HG03159 (cell line): ENCODE measurements around the gene TFIP11.

Experiments used
- ATAC-seq: cut with Tn5 transposase; IDR thresholded peaks from one replicate; pipeline ENCODE4 v1.9.1; 2021; ENCODE audit warnings: mild to moderate bottlenecking, moderate library complexity; ENCODE audit not compliant: unreplicated experiment

The TFIP11 gene

DNA sequence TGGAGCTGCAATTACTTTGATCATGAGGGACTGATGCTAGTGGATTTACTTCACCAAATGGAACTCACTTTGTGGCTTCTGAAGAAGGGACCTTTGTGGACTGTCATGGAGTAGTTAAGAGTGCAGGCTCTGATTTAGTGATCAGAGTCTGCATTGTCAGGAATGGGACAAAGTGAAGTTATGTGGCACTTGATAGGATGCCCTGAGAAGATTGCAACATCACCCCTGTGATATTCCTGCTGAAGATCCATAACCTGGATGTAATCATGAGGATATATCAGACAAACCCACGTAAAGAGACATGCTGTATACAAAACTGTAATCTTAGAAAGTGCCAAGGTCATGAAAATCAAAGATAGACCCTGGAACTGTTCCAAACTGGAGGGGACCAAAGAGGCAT, 1.6 kb upstream of the TFIP11 start:
- ATAC-seq: no peak

DNA sequence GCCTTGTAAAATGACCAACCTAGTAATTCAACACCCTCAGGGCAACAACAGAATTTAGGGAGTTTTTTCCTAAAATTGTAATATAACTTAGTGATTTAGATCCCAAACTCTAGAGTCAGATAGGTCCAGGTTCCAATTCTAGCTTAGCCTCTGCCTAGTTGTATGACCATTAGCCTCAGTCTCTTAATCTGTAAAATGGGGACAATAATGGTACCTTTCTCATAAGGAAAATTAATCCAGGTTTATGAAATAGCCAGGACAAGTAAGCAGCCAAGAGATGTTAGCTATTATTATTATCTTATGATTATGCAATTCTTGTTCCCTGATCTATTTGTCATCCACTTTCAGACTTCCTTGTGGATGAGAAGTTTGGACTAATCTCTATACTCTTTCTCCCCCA, 4.1 kb downstream of the TFIP11 start:
- no peak for ATAC-seq

GRCh38 chr22:26503758-26504157, 8.5 kb downstream of the TFIP11 start:
- ATAC-seq: no peak

GRCh38 chr22:26502688-26503561, 9.3 kb downstream of the TFIP11 start:
- no peak for ATAC-seq

DNA sequence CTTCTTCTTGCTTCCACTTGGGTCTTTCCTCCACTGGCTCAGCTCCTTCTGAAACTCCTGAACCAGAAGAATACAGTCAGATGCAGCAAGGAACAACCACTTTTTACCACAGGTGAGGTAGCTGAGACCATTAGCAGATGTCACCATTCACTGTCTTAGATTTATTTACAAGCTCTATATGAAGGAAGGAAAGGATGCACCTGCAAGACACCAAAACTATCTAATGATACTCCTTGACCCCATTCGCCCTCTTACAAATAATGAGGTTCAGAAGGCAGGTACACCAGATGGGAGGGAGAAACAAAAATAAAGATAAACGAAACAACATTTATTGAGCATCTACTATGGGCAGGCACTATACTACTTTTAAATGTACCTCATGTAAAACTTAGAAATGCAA, 10.3 kb downstream of the TFIP11 start:
- no peak for ATAC-seq

- no peak for ATAC-seq
These were observed 13.0 kb downstream of the TFIP11 start for GRCh38 chr22:26499188-26499703.

DNA sequence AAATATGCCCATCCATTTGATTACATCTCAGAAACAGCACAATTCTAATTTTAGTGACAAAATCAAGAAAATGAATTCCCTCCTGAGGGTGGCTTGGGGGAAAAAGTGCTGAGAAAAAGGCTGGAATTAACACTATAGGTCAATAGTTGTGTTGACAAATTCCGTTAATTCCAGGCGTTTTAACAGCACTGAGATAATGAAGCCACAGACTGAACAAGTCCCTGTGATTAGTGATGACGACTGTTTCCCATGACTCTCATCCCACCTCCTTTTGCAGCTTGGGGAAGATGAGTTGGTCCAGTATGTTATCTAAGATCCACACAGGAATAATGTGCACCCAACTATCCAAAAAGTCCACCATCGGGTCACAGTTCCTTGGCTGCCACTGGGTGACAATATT, 15.8 kb downstream of the TFIP11 start:
- no peak for ATAC-seq

- no peak for ATAC-seq
These were observed 17.8 kb downstream of the TFIP11 start for GRCh38 chr22:26494506-26494905.

DNA sequence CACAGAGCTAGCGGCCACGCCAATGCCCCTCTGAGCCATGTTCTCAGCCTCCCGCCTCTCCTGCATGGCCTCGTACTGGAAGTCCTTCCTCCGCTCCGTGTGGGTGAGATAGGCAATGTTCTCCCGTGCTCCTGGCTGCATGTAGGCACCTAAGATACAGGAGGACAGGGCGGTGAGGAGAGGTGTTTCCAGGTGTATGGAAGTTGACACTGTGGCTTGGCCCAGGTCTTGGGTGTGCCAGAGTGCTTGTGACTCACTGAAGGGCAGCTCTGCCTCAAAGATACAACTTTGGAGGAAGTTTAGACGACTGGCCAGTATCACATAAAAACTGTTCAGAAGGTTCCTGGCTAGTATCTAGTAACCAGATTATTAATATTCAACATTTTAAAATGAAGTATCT, 20.1 kb downstream of the TFIP11 start:
- no peak for ATAC-seq

DNA sequence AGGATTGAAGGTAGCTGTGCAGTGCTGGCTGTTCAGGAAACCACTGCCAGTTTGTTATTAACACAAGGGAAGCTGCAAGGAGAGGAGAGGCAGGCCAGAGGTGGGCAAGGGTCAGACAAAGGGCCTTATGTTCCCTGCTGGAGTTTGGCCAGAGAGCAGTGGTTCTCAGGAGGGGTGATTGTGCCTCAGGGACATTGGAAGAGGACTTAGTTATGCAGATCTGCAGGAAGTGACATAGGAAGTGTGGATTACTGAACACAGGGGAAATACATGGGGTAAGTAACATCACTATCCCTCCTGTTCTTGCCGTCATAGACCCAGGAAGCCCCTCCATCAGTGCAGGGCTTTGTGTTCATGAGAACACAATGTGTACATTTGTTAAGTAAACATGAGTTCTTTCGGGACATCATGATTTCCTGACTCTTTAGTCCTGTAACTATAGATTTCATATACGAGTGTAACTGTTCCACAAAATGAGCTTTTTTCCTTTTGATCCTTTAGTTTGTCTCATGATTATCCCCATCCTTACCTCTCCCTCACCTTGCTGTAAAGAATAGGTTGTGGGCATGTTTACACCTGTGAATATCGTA, 22.7 kb downstream of the TFIP11 start:
- ATAC-seq: no peak

DNA sequence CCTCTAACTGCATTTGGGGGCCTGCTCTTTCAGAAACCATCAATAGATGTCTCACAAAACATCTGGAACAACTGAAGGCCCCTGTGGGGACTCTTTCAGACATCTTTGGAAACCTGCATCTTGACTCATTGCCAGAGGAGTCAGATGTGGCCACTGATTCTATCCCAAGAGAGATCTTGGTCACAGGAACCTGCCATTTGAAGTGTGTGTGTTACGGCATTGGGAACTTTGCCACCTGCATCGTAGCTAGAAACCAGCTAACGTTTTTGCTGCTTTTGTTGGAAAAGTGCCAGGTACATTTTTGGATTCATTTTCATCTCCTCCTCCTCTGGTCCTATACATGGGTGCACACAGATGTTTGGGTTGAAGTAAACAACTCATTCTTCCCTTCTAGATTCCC, 24.3 kb downstream of the TFIP11 start:
- ATAC-seq: no peak

- ATAC-seq: no peak
These were observed 25.9 kb downstream of the TFIP11 start for GRCh38 chr22:26486394-26486793.

GRCh38 chr22:26485806-26486390, 26.4 kb downstream of the TFIP11 start:
- no peak for ATAC-seq

- no peak for ATAC-seq
These were observed 27.3 kb downstream of the TFIP11 start for GRCh38 chr22:26485013-26485412.

DNA sequence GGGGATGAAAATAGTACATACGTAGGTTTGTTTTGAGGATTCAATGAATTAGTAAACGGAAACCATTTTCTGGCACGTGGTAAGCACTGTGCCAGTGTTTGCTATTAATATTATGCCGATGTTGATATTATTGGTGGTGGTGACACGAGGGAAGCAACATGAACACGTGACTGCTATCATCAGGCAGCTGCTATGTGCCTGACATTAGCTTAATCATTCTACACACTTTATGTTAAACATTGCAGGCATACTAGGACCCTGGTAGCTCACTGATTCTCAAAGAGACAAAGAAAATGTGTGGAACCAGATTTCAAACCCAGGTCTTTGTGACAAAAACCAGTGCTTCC, 27.9 kb downstream of the TFIP11 start:
- ATAC-seq: no peak

- ATAC-seq: peak; percentile 59
These were observed 28.6 kb downstream of the TFIP11 start, which contains the start of the genes HPS4 and SRRD for GRCh38 chr22:26483439-26484359. Gene HPS4, minus strand, starts transcription at chr22:26483783. Its CDS starts 2,021 bp downstream, at chr22:26481762. Gene SRRD, plus strand, starts transcription at chr22:26483877. Its CDS starts 14 bp downstream, at chr22:26483891.

DNA sequence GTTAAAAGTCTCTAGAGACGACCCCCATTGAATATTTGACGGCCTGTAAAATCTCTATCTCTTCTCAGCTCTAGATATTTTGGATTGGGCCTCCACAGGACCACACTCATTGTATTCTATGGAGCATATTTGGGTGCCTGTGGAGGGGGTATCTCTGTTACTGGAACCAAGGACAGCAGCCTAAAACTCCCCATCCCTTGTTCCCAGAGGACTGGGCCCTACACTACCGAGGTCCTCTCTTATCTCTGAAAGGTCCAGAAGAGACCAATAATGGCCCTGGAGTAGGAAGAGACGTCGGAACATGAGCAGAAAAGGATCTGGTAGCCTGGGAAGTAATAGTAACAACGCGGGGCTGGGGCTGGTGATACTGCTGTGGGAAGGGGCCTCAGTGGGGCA, 29.2 kb downstream of the TFIP11 start:
- ATAC-seq: no peak

DNA sequence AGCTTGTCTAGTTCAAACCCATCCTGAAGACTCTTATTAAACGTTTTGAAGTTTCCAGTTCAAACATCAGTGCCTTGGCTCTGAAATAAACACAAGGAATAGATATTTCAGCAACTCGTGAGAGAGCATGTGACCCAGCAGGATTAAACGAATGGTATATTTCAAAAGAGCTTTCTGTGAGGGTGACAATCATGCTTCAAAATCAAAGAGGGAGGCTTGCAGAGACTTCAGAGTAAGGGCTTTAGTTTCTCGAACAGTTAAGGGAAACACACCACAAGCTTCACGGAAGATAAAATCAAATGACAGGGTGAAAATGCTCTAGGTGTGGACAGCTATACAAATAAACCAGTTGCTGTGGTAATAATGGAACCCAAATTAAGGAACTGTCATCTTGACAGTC, 30.1 kb downstream of the TFIP11 start:
- no peak for ATAC-seq

GRCh38 chr22:26481694-26482093, 30.6 kb downstream of the TFIP11 start:
- no peak for ATAC-seq

GRCh38 chr22:26481112-26481693, 31.1 kb downstream of the TFIP11 start:
- ATAC-seq: no peak

- ATAC-seq: no peak
These were observed 31.7 kb downstream of the TFIP11 start for GRCh38 chr22:26480611-26480932.
